T-helper 2 cell treated with Interferon-gamma antibody and Interleukin-4, amounts not matched to agents 5 μg/mL and 100 μg/mL, for 36 hours (primary cell): Measurements from ENCODE around the gene ADAMTS20.
"Not testable (repeated sequence)": the region's sequence is repeated elsewhere in the genome, so short reads cannot be mapped to it uniquely, and the experiment has no call there.

Experiments used
- DNase-seq: peaks from one replicate; pipeline ENCODE4 v3.0.0; 2021; ENCODE audit warnings: low spot score
- H3K27ac Mint-ChIP-seq: one replicate; pipeline ENCODE4 v1.8.0; 2021; ENCODE audit warnings: mild to moderate bottlenecking, mixed read lengths
- H3K27me3 Mint-ChIP-seq: one replicate; pipeline ENCODE4 v1.8.0; 2021; ENCODE audit warnings: low read depth, mixed read lengths
- H3K36me3 Mint-ChIP-seq: one replicate; pipeline ENCODE4 v1.8.0; 2021; ENCODE audit warnings: low read depth, mixed read lengths
- H3K4me1 Mint-ChIP-seq: one replicate; pipeline ENCODE4 v1.8.0; 2021; ENCODE audit warnings: low read depth, mixed read lengths
- H3K4me3 Mint-ChIP-seq: one replicate; pipeline ENCODE4 v1.8.0; 2022; ENCODE audit warnings: mild to moderate bottlenecking, moderate library complexity, mixed read lengths
- H3K9me3 Mint-ChIP-seq: one replicate; pipeline ENCODE4 v1.8.0; 2021; ENCODE audit warnings: mixed read lengths

Gene ADAMTS20

DNA sequence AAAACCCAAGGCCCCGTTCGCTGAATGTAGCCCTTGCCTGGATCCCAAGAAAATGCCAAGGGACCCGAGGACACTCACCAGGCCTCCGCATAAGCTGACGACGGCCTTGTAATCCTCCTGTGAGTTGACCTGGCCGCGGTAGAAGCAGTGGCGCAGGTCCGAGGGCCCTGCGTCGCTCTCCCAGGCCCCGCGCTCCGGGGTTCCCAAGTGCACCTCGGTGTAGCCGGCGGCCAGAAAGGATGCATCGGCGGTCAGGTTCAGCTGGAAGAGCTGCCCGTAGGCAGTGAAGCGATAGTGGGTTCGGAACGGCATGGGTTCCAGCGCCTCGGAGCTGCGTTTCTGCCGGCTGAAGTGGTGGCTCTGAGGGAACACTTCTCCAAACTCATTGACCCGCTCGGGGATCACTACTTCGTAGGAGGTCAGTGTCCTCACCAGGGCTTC, 1.2 kb downstream of the ADAMTS20 start:
- Mint-ChIP-seq H3K27me3 (peaks cover 29% of the 10 kb centered on the region), H3K27ac (no peak overlapping the region), H3K36me3 (no peaks in the 10 kb centered on the region), H3K4me3 (no peak overlapping the region), H3K9me3 (peaks cover 17% of the 10 kb centered on the region), H3K4me1 (no peaks in the 10 kb centered on the region)
- DNase-seq = no peak

DNA sequence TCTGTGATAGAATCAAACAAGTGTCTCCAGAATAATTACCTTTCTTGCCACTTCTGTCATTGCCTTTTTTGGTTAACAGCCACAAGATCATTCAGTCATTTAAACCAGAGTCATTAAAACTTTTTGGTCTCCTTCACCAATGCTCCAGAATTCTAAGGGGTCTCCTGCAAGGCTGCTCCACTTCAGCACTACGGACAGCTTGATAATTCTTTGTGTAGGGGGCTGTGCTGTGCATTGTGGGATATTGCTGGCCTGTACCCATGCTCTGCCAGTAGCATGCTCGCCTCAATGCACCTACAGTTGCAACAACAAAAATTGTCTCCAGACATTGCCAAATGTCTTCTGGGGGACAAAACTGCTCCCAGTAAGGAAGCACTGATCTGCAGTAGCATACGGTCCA, 7.3 kb downstream of the ADAMTS20 start:
- H3K4me1 Mint-ChIP-seq = no peaks in the 10 kb centered on the region
- no peak overlapping the region for H3K27ac Mint-ChIP-seq
- no peaks in the 10 kb centered on the region for H3K9me3 Mint-ChIP-seq
- no peak overlapping the region for H3K4me3 Mint-ChIP-seq
- H3K27me3 Mint-ChIP-seq = no peaks in the 10 kb centered on the region
- DNase-seq = no peak
- no peaks in the 10 kb centered on the region for H3K36me3 Mint-ChIP-seq

DNA sequence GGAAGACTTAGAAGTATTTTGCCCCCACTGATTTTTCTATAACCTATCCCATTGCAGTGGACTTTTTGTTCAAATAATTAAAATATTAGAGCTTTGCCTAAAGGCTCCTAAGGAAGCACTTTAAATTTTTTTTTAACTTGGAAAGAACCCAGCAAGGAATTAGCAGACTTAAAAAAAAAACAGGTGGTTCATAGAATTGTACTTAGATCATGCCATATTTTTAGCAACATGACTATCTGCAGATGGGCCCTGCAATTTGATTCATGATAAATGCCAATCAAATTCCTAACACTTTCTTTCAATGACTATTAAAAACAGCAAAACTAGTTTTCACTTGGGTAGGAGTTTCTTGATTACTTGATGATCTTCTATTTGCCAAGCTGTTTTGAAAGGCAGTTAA, 11.5 kb downstream of the ADAMTS20 start:
- no peaks in the 10 kb centered on the region for H3K9me3 Mint-ChIP-seq
- no peak overlapping the region for H3K4me3 Mint-ChIP-seq
- no peaks in the 10 kb centered on the region for H3K4me1 Mint-ChIP-seq
- no peak for DNase-seq
- no peak overlapping the region for H3K27ac Mint-ChIP-seq
- no peaks in the 10 kb centered on the region for H3K27me3 Mint-ChIP-seq
- H3K36me3 Mint-ChIP-seq = no peaks in the 10 kb centered on the region

DNA sequence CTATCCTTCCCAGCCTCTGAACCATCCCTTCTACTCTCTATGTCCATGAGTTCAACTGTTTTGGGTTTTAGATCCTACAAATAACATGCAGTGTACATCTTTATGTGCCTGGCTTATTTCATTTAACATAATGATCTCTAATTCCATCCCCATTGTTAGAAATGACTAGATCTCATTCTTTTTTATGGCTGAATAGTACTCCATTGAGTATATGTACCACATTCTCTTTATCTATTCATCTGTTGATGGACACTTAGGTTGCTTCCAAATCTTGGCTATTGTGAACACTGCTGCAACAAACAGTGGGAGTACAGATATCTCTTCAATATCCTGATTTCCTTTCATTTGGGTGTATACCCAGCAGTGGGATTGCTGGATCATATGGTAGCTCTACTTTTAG, 14.3 kb downstream of the ADAMTS20 start:
- not testable (repeated sequence) for DNase-seq, H3K27ac Mint-ChIP-seq, H3K27me3 Mint-ChIP-seq, H3K4me1 Mint-ChIP-seq, H3K4me3 Mint-ChIP-seq, H3K9me3 Mint-ChIP-seq, H3K36me3 Mint-ChIP-seq

DNA sequence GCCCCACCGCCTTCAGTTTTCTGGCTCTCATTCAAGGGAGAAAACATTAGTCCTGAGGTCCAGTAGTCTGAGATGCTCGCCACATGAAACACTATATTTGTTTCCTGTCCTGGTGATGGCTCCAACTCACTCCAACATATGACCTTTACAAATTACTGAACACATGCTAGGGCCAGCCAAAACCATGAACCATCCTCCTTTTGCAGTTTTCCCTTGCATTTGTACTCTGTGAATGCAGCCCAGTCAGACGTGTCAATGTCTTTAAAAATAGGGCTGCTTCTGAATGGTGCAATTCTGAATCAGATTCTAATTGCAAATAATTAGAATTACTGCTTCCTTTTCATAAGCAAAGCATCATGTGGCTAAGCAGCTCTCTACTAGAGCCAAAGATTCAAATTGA, 36.0 kb downstream of the ADAMTS20 start:
- no peak for DNase-seq
- Mint-ChIP-seq H3K9me3 (no peaks in the 10 kb centered on the region), H3K4me1 (no peaks in the 10 kb centered on the region), H3K4me3 (no peak overlapping the region), H3K36me3 (no peaks in the 10 kb centered on the region), H3K27me3 (no peaks in the 10 kb centered on the region), H3K27ac (no peak overlapping the region)

DNA sequence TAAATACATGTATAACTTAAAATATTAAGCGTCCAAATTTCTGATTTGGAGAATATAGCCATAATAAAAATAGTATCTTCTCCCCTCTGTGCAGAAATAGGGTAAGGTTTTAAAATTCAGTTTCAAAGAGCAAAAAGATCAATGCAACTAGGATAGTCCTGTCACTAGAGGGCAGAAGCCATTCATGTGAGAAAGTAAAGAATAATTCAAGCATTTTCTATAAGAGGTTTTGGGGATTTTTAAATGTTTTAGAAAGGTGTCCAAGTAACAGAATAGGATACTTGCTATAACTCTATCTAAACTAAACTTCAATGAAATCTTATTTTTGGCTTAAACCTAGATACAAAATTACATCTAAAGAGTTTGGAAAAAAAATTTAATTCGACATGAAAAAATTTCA, 50.3 kb downstream of the ADAMTS20 start:
- Mint-ChIP-seq H3K27ac (no peak overlapping the region), H3K4me1 (no peaks in the 10 kb centered on the region), H3K9me3 (no peaks in the 10 kb centered on the region), H3K27me3 (no peaks in the 10 kb centered on the region), H3K4me3 (no peak overlapping the region), H3K36me3 (no peaks in the 10 kb centered on the region)
- DNase-seq = no peak

DNA sequence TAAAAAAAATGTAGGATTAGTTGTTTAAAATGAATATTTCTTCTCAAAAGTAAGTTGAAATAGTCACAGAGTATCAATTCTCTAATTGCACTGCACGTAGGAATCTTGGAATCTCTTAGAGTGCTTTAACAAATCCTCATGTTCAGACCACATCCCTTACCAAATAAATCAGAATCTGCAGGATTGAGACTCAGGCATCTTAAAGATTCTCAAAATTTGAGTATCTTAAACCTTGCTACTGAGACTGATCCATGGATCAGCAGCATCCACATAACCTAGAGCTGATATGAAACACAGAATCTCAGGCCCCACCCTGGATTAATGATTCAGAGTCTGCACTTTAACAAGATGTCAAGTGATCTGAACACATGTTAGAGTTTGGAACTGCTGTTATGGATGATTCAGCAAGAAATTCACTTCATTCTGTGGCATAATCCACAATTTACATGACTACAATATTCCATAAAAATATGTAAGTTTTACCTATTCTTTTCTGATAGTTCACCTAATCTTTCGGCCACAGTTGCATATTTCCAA, 58.7 kb downstream of the ADAMTS20 start:
- no peak for DNase-seq
- H3K9me3 Mint-ChIP-seq = no peaks in the 10 kb centered on the region
- H3K36me3 Mint-ChIP-seq = no peaks in the 10 kb centered on the region
- no peak overlapping the region for H3K27ac Mint-ChIP-seq
- no peak overlapping the region for H3K4me3 Mint-ChIP-seq
- H3K4me1 Mint-ChIP-seq = no peaks in the 10 kb centered on the region
- H3K27me3 Mint-ChIP-seq = no peaks in the 10 kb centered on the region

DNA sequence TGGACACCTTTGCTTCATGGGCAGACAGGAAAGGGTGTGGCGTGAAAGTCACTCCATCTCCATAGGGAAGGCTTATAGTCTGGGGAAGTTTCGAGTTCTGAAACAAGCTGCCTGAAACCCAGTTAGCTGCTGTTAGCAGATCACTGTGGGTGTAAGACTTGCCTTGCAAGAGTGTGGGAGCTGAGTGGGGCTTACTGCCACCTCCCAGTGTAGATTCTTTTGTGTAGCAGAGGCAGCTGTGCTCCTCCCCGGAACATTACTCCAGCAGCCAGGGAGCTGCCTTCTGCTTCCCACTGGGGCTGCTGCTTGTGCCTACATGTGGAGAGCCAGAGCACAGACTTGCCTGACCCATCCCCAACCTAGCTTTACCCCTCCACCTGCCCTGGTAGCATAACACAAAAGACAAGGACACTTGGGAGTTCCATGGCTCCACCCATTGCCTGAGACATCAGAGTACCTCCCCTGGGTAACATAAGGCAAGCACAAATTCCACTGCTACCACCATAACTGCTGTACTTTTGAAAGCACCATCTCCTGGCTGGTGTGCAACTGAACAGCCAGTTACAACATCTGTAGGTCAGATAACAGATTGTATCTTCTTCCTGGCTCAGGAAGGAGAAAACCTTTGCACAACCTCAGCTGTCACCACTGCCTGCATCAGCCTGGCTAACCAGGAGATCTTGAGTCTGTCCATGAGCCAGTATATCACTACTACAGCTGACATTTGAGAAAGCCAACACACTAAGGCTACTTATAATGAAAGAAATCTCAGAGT, 69.5 kb downstream of the ADAMTS20 start:
- DNase-seq = no peak
- H3K4me3 Mint-ChIP-seq = no peak overlapping the region

DNA sequence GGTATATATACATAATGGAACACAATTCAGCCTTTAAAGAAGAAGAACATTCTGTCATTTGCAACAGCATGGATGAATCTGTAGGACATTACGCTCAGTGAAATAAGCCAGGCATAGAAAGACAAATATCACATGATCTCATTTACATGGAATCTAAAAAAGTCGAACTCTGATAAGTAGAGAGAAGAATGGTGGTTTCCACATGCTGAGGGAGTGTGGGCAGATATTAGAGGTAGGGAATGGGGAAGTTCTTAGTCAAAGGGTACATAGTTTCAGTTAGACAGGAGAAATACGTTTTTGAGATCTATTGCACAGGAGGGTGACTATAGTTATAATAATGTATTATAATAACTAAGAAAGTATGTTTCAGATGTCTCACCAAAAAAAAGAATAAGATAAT, 71.4 kb downstream of the ADAMTS20 start:
- H3K4me3 Mint-ChIP-seq = no peak overlapping the region
- no peak overlapping the region for H3K27ac Mint-ChIP-seq
- H3K27me3 Mint-ChIP-seq = no peaks in the 10 kb centered on the region
- no peak for DNase-seq
- H3K9me3 Mint-ChIP-seq = no peaks in the 10 kb centered on the region
- no peaks in the 10 kb centered on the region for H3K36me3 Mint-ChIP-seq
- H3K4me1 Mint-ChIP-seq = no peaks in the 10 kb centered on the region

More for the DNA sequence above, 69.5 kb downstream of the ADAMTS20 start:
- no peaks in the 10 kb centered on the region for H3K4me1 Mint-ChIP-seq
- no peaks in the 10 kb centered on the region for H3K9me3 Mint-ChIP-seq
- H3K36me3 Mint-ChIP-seq = no peaks in the 10 kb centered on the region
- H3K27ac Mint-ChIP-seq = no peak overlapping the region
- H3K27me3 Mint-ChIP-seq = no peaks in the 10 kb centered on the region

DNA sequence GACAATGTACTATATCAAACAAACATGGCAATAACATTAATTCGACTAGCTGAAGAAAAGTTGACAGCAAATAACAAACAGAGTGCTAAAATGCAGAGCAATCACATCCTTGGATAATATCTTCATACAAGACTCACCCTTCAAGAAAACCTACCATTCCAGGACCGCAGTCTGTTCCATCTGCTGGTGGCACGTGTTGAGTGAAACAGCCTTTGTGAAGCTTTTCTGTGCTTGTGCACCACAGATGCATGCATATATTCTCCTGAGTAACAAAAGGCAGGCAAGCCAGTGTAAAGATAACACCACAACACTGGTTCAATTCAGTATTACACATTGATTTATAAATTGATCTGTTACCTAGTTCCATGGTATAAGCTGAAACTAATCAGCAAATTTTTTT, 89.3 kb downstream of the ADAMTS20 start:
- no peak for DNase-seq
- Mint-ChIP-seq H3K27ac (no peak overlapping the region), H3K4me3 (no peak overlapping the region), H3K27me3 (no peaks in the 10 kb centered on the region), H3K4me1 (no peaks in the 10 kb centered on the region), H3K36me3 (no peaks in the 10 kb centered on the region), H3K9me3 (peaks cover under 1% of the 10 kb centered on the region)

DNA sequence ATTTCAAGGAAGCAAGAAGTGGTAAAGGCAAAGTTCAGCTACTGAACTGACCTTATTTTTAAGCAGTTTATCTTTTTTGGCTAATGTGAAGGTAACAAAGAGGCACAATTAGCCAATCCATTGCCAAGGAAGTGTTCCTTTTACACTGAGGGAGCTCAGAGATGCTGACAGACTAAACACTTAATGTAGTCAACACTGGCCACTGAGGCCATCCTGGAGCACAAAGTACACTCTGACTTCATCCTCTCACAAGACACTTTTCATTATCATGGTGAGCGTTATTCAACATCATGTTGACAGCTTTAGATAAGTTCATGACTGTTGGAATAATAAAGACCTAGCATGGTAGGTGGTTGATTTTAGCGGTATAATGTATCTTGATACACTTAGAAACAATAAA, 89.9 kb downstream of the ADAMTS20 start:
- no peak overlapping the region for H3K4me3 Mint-ChIP-seq
- no peaks in the 10 kb centered on the region for H3K4me1 Mint-ChIP-seq
- H3K27me3 Mint-ChIP-seq = no peaks in the 10 kb centered on the region
- H3K27ac Mint-ChIP-seq = no peak overlapping the region
- H3K36me3 Mint-ChIP-seq = no peaks in the 10 kb centered on the region
- DNase-seq = no peak
- peaks cover 5% of the 10 kb centered on the region for H3K9me3 Mint-ChIP-seq

DNA sequence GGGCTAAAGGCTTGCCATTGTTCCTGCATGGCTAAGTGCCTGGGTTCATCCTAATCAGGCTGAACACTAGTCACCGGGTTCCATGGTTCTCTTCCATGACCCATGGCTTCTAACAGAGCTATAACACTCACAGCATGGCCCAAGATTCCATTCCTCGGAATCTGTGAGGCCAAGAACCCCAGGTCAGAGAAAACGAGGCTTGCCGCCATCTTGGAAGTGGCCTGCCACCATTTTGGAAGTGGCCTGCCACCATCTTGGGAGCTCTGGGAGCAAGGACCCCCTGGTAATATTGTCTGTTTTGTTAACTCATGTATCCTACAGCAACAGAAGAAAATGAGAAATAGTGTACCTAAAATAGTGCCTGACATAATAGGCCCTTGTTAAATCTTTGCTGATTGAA, 92.7 kb downstream of the ADAMTS20 start:
- no peaks in the 10 kb centered on the region for H3K4me1 Mint-ChIP-seq
- no peaks in the 10 kb centered on the region for H3K36me3 Mint-ChIP-seq
- no peak overlapping the region for H3K27ac Mint-ChIP-seq
- H3K9me3 Mint-ChIP-seq = peaks cover 7% of the 10 kb centered on the region
- no peak for DNase-seq
- no peaks in the 10 kb centered on the region for H3K27me3 Mint-ChIP-seq
- H3K4me3 Mint-ChIP-seq = no peak overlapping the region

DNA sequence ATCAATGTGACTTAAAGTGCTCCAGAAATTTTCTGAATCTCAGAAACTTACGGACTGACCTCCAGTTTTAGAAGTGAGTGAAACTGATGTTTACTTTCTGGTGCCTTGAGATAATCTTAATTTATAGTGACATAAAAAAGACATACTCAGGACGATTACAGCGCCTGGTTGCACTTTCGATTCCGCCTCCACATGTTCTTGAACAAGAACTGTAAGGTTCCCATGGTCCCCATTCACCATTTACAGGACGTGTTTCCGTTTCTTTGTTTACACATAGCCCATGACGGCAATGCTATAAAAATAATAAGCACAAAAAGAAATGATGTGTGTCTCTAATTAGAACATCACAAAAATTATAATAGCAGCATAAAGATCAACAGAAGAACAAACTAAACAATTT, 98.2 kb downstream of the ADAMTS20 start:
- Mint-ChIP-seq H3K4me3 (no peak overlapping the region), H3K27ac (no peak overlapping the region), H3K36me3 (no peaks in the 10 kb centered on the region)

DNA sequence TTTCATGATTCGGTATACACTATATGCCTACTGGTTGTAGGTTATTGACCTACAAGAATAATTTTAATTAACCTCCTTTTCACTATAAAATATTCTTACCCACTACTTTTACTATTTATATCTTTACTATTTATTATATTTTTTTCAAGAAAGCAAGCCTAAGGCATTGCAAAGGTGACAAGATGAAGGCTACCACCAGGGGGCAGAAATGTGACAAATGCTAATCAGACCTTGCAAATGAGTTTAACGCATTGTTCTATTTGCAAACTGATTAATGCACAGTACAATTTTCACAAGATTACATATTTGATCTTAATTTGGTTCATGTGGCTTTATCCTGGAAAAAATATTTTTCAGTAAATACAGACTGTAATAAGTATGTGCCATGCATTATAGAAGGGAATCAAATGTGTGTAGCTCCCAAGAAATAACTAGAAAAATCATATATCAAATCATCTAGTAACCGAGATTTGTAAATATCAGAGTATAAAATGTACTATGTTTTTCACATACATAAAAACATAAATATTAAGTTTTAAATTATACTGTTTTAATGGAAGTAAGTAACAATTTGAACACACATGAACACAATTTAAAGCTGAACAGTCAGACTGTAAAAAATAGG, 107.0 kb downstream of the ADAMTS20 start:
- no peaks in the 10 kb centered on the region for H3K27me3 Mint-ChIP-seq
- no peaks in the 10 kb centered on the region for H3K36me3 Mint-ChIP-seq
- H3K4me3 Mint-ChIP-seq = no peak overlapping the region
- H3K27ac Mint-ChIP-seq = no peak overlapping the region
- no peak for DNase-seq
- no peaks in the 10 kb centered on the region for H3K9me3 Mint-ChIP-seq
- H3K4me1 Mint-ChIP-seq = no peaks in the 10 kb centered on the region

More for the DNA sequence above, 98.2 kb downstream of the ADAMTS20 start:
- Mint-ChIP-seq H3K9me3 (peaks cover 7% of the 10 kb centered on the region), H3K4me1 (no peaks in the 10 kb centered on the region), H3K27me3 (no peaks in the 10 kb centered on the region)
- DNase-seq = no peak
